Measurements from ENCODE around the gene MARVELD2.
"Not testable (repeated sequence)": the region's sequence is repeated elsewhere in the genome, so short reads cannot be mapped to it uniquely, and the experiment has no call there.

MARVELD2 gene

DNA sequence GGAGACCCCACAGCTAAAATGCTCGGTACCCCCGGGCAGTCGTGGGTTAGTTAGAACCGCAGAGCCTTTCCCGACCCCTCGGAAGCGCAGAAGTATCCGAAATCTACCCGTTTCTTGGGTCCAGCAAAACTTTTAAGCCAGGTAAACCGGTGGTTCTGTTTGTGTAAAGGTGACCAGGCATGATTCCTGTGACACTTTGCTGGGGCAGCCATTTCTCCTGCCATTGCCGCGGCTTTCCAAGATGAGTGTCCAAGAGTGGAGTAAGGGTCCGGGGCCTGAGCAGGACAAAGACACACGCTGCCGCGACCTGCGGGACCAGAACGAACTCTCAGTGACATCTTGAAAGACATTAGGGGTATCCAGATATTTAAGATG lies 655 bp downstream of the MARVELD2 start:
- Histone ChIP-seq H3K9ac (ENCODE audit: low read length) (no peak overlapping the region), H3K36me3 (ENCODE audit: control insufficient read depth, insufficient read depth, low read length, severe bottlenecking) (peaks cover 43% of the 10 kb centered on the region), H3K4me1 (ENCODE audit: control insufficient read depth, insufficient read depth, low read length) (no peaks in the 10 kb centered on the region), H3K27me3 (replicated peaks; ENCODE audit: control insufficient read depth, insufficient read depth, low read length) (no peaks in the 10 kb centered on the region), H3K4me3 (ENCODE audit: low read length) (no peak overlapping the region), H3K9me3 (ENCODE audit: control insufficient read depth, low read length) (no peaks in the 10 kb centered on the region)
- no peak for DNase-seq (ENCODE audit: low read depth)

GRCh38 chr5:69416180-69416579 lies 1.3 kb downstream of the MARVELD2 start:
- Histone ChIP-seq H3K27me3 (replicated peaks; ENCODE audit: control insufficient read depth, insufficient read depth, low read length) (no peaks in the 10 kb centered on the region), H3K36me3 (ENCODE audit: control insufficient read depth, insufficient read depth, low read length, severe bottlenecking) (peaks cover 42% of the 10 kb centered on the region), H3K9me3 (ENCODE audit: control insufficient read depth, low read length) (no peaks in the 10 kb centered on the region), H3K9ac (ENCODE audit: low read length) (no peak overlapping the region), H3K4me1 (ENCODE audit: control insufficient read depth, insufficient read depth, low read length) (no peaks in the 10 kb centered on the region), H3K4me3 (ENCODE audit: low read length) (no peak overlapping the region)
- no peak for DNase-seq (ENCODE audit: low read depth)

GRCh38 chr5:69416699-69417098 lies 1.8 kb downstream of the MARVELD2 start:
- Histone ChIP-seq H3K4me1 (ENCODE audit: control insufficient read depth, insufficient read depth, low read length) (no peaks in the 10 kb centered on the region), H3K9ac (ENCODE audit: low read length) (no peak overlapping the region), H3K27me3 (replicated peaks; ENCODE audit: control insufficient read depth, insufficient read depth, low read length) (no peaks in the 10 kb centered on the region), H3K4me3 (ENCODE audit: low read length) (no peak overlapping the region), H3K36me3 (ENCODE audit: control insufficient read depth, insufficient read depth, low read length, severe bottlenecking) (peaks cover 37% of the 10 kb centered on the region), H3K9me3 (ENCODE audit: control insufficient read depth, low read length) (no peaks in the 10 kb centered on the region)
- DNase-seq (ENCODE audit: low read depth) = no peak

DNA sequence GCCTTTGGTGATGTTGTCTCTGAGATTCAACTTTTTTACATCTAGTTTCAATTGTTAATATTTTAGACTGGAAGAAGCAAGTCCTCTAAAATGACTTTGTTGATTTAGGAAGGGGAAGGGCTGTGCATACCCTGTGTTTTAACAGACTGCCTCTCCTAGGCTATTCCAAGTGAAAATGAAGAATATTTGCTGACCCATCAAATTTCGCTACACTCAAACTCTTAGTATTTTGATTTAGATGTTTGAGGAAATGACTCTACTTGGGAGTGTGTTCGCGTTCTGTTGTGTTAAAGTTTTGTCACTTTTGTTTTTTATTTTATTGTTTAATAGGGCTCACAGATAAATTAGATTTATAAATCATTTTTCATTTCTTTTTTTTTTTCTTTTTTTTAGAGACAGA lies 3.6 kb downstream of the MARVELD2 start:
- Histone ChIP-seq H3K9ac (ENCODE audit: low read length) (no peak overlapping the region), H3K27me3 (replicated peaks; ENCODE audit: control insufficient read depth, insufficient read depth, low read length) (no peaks in the 10 kb centered on the region), H3K4me3 (ENCODE audit: low read length) (no peak overlapping the region), H3K4me1 (ENCODE audit: control insufficient read depth, insufficient read depth, low read length) (no peaks in the 10 kb centered on the region), H3K9me3 (ENCODE audit: control insufficient read depth, low read length) (no peaks in the 10 kb centered on the region), H3K36me3 (ENCODE audit: control insufficient read depth, insufficient read depth, low read length, severe bottlenecking) (peaks cover 30% of the 10 kb centered on the region)
- no peak for DNase-seq (ENCODE audit: low read depth)

- Histone ChIP-seq H3K9me3 (ENCODE audit: control insufficient read depth, low read length) (no peaks in the 10 kb centered on the region), H3K4me1 (ENCODE audit: control insufficient read depth, insufficient read depth, low read length) (peaks cover 7% of the 10 kb centered on the region)
- DNase-seq (ENCODE audit: low read depth) = no peak
Observed at GRCh38 chr5:69431424-69432303, 16.7 kb downstream of the MARVELD2 start.

DNA sequence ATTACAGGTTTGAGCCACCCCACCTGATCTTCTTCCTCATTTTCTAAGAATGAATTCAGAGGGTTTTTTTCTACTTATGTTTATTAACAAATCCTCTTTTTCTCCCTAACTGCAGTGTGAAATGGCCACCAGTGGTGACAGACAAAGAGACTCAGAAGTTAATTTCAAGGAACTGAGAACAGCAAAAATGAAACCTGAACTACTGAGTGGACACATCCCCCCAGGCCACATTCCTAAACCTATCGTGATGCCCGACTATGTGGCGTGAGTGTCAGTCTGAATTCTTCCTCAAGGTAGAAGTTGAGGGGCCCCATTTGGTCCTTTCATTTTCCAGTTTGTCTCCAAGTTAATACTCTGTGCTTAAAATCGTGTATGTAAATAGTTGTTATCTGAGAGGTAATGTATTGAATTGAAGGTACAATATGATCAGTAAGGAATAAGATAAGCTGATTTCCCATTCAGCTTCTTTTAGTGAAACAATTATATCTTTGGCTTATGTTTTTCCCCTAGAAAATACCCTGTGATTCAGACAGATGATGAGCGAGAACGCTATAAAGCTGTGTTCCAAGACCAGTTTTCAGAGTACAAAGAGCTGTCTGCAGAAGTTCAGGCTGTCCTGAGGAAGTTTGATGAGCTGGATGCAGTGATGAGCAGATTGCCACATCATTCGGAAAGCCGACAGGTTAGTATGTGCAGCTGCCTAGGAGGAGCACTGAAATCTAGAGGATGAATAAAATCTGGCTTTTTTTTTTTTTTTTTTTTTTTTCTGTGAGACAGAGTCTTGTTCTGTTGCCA lies 17.7 kb downstream of the MARVELD2 start:
- Histone ChIP-seq H3K9me3 (ENCODE audit: control insufficient read depth, low read length) (no peaks in the 10 kb centered on the region), H3K27me3 (replicated peaks; ENCODE audit: control insufficient read depth, insufficient read depth, low read length) (no peaks in the 10 kb centered on the region), H3K9ac (ENCODE audit: low read length) (no peak overlapping the region), H3K36me3 (ENCODE audit: control insufficient read depth, insufficient read depth, low read length, severe bottlenecking) (no peaks in the 10 kb centered on the region), H3K4me3 (ENCODE audit: low read length) (no peak overlapping the region), H3K4me1 (ENCODE audit: control insufficient read depth, insufficient read depth, low read length) (peaks cover 7% of the 10 kb centered on the region)
- no peak for DNase-seq (ENCODE audit: low read depth)

More at GRCh38 chr5:69431424-69432303, 16.7 kb downstream of the MARVELD2 start:
- no peaks in the 10 kb centered on the region for H3K27me3 ChIP-seq (replicated peaks; ENCODE audit: control insufficient read depth, insufficient read depth, low read length)
- H3K9ac ChIP-seq (ENCODE audit: low read length) = no peak overlapping the region
- no peak overlapping the region for H3K4me3 ChIP-seq (ENCODE audit: low read length)
- no peaks in the 10 kb centered on the region for H3K36me3 ChIP-seq (ENCODE audit: control insufficient read depth, insufficient read depth, low read length, severe bottlenecking)

- DNase-seq (ENCODE audit: low read depth) = peak; percentile 68
- H3K4me3 ChIP-seq (ENCODE audit: low read length); H3K36me3 ChIP-seq (ENCODE audit: control insufficient read depth, insufficient read depth, low read length, severe bottlenecking); H3K27me3 ChIP-seq (replicated peaks; ENCODE audit: control insufficient read depth, insufficient read depth, low read length); H3K9ac ChIP-seq (ENCODE audit: low read length); H3K9me3 ChIP-seq (ENCODE audit: control insufficient read depth, low read length); H3K4me1 ChIP-seq (ENCODE audit: control insufficient read depth, insufficient read depth, low read length): not testable (repeated sequence)
Observed at GRCh38 chr5:69435276-69435884, 20.5 kb downstream of the MARVELD2 start.

GRCh38 chr5:69444127-69444754 lies 29.3 kb downstream of the MARVELD2 start:
- DNase-seq (ENCODE audit: low read depth) = no peak
- no peaks in the 10 kb centered on the region for H3K27me3 ChIP-seq (replicated peaks; ENCODE audit: control insufficient read depth, insufficient read depth, low read length)
- no peaks in the 10 kb centered on the region for H3K36me3 ChIP-seq (ENCODE audit: control insufficient read depth, insufficient read depth, low read length, severe bottlenecking)
- H3K9me3 ChIP-seq (ENCODE audit: control insufficient read depth, low read length) = no peaks in the 10 kb centered on the region
- no peaks in the 10 kb centered on the region for H3K4me1 ChIP-seq (ENCODE audit: control insufficient read depth, insufficient read depth, low read length)
- no peak overlapping the region for H3K9ac ChIP-seq (ENCODE audit: low read length)
- no peak overlapping the region for H3K4me3 ChIP-seq (ENCODE audit: low read length)

DNA sequence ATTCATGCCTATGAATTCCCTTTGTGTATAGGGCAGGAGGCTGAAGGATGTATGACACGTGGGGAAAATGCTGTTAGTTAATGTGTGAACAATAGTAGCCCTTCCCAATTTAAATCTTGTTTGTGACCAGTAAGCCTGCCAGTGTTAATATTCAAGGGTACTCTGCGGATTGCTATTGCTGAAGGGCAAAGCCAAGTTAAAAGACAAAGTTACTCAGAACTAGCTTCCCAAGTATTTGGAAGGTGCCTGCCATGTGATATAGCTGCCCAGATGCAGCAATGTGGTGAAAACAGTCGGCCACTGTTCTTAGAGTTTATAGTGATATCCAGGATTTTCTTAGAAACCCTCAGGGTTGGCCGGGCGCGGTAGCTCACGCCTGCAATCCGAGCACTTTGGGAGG lies 34.6 kb downstream of the MARVELD2 start:
- no peak for DNase-seq (ENCODE audit: low read depth)
- Histone ChIP-seq H3K27me3 (replicated peaks; ENCODE audit: control insufficient read depth, insufficient read depth, low read length) (no peaks in the 10 kb centered on the region), H3K4me3 (ENCODE audit: low read length) (no peak overlapping the region), H3K9ac (ENCODE audit: low read length) (no peak overlapping the region), H3K36me3 (ENCODE audit: control insufficient read depth, insufficient read depth, low read length, severe bottlenecking) (no peaks in the 10 kb centered on the region), H3K4me1 (ENCODE audit: control insufficient read depth, insufficient read depth, low read length) (no peaks in the 10 kb centered on the region), H3K9me3 (ENCODE audit: control insufficient read depth, low read length) (no peaks in the 10 kb centered on the region)

GRCh38 chr5:69450116-69450515 lies 35.2 kb downstream of the MARVELD2 start:
- Histone ChIP-seq H3K4me1 (ENCODE audit: control insufficient read depth, insufficient read depth, low read length) (no peaks in the 10 kb centered on the region), H3K36me3 (ENCODE audit: control insufficient read depth, insufficient read depth, low read length, severe bottlenecking) (no peaks in the 10 kb centered on the region), H3K27me3 (replicated peaks; ENCODE audit: control insufficient read depth, insufficient read depth, low read length) (no peaks in the 10 kb centered on the region), H3K4me3 (ENCODE audit: low read length) (no peak overlapping the region), H3K9me3 (ENCODE audit: control insufficient read depth, low read length) (no peaks in the 10 kb centered on the region), H3K9ac (ENCODE audit: low read length) (no peak overlapping the region)
- DNase-seq (ENCODE audit: low read depth) = peak; percentile 57

DNA sequence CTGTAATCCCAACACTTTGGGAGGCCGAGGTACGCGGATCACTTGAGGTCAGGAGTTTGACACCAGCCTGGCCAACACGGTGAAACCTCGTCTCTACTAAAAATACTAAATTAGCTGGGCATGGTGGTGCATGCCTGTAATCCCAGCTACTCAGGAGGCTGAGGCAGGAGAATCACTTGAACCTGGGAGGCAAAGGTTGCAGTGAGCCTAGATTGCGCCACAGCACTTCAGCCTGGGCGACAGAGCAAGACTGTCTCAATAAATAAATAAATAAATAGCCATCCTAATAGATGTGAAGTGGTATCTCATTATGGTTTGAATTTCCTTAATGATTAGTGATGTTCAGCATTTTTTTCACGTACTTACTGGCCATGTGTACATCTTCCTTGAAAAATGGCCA lies 35.6 kb downstream of the MARVELD2 start:
- not testable (repeated sequence) for H3K36me3 ChIP-seq (ENCODE audit: control insufficient read depth, insufficient read depth, low read length, severe bottlenecking); DNase-seq (ENCODE audit: low read depth); H3K27me3 ChIP-seq (replicated peaks; ENCODE audit: control insufficient read depth, insufficient read depth, low read length); H3K4me3 ChIP-seq (ENCODE audit: low read length); H3K9ac ChIP-seq (ENCODE audit: low read length); H3K9me3 ChIP-seq (ENCODE audit: control insufficient read depth, low read length); H3K4me1 ChIP-seq (ENCODE audit: control insufficient read depth, insufficient read depth, low read length)
